ENCODE data around the gene MAFG. TPM values are rescaled to one million over a fixed set of nuclear protein-coding genes. Genes with fewer than 3 reads are reported as not detected.
"Not testable (repeated sequence)": the region's sequence is repeated elsewhere in the genome, so short reads cannot be mapped to it uniquely, and the experiment has no call there.

MAFG gene
- total RNA-seq, 2 experiments from 2014 or later: 12.4 to 14.1 TPM

- ATAC-seq (no peak), DNase-seq (no peak)
- Mint-ChIP-seq H3K9me3 (no peaks in the 10 kb centered on the region), H3K4me3 (no peak overlapping the region), H3K27me3 (no peaks in the 10 kb centered on the region), H3K27ac (no peak overlapping the region), H3K4me1 (ENCODE audit: low read depth) (peaks cover 31% of the 10 kb centered on the region), H3K36me3 (ENCODE audit: low read depth) (peaks cover 8% of the 10 kb centered on the region)
- ChIA-PET POLR2A (interaction anchor here (0.9 kb wide), 1 partner anchor 19 kb away, joined by 4 read pairs; no protein-coding TSS in a partner anchor), CTCF (no interaction called here)
- intact Hi-C loops (cut with micrococcal nuclease): no loop called here
- TF ChIP-seq, protein P1, sequence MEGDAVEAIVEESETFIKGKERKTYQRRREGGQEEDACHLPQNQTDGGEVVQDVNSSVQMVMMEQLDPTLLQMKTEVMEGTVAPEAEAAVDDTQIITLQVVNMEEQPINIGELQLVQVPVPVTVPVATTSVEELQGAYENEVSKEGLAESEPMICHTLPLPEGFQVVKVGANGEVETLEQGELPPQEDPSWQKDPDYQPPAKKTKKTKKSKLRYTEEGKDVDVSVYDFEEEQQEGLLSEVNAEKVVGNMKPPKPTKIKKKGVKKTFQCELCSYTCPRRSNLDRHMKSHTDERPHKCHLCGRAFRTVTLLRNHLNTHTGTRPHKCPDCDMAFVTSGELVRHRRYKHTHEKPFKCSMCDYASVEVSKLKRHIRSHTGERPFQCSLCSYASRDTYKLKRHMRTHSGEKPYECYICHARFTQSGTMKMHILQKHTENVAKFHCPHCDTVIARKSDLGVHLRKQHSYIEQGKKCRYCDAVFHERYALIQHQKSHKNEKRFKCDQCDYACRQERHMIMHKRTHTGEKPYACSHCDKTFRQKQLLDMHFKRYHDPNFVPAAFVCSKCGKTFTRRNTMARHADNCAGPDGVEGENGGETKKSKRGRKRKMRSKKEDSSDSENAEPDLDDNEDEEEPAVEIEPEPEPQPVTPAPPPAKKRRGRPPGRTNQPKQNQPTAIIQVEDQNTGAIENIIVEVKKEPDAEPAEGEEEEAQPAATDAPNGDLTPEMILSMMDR (IDR thresholded peaks at IDR 0.05): no peak
Observed at GRCh38 chr17:81921537-81921862, 6.0 kb downstream of the MAFG start.

- Mint-ChIP-seq H3K9me3 (no peaks in the 10 kb centered on the region), H3K27ac (no peak overlapping the region), H3K4me1 (ENCODE audit: low read depth) (peaks cover 28% of the 10 kb centered on the region), H3K36me3 (ENCODE audit: low read depth) (peaks cover 11% of the 10 kb centered on the region), H3K4me3 (no peak overlapping the region), H3K27me3 (no peaks in the 10 kb centered on the region)
- TF ChIP-seq, protein P1 (IDR thresholded peaks at IDR 0.05): no peak
- DNase-seq: no peak
- no peak for ATAC-seq
- intact Hi-C loops (cut with micrococcal nuclease): no loop called here
- ChIA-PET CTCF (no interaction called here), POLR2A (interaction anchor here (0.9 kb wide), 1 partner anchor 18 kb away, joined by 4 read pairs; no protein-coding TSS in a partner anchor)
Observed at GRCh38 chr17:81920612-81921536, 6.7 kb downstream of the MAFG start.

DNA sequence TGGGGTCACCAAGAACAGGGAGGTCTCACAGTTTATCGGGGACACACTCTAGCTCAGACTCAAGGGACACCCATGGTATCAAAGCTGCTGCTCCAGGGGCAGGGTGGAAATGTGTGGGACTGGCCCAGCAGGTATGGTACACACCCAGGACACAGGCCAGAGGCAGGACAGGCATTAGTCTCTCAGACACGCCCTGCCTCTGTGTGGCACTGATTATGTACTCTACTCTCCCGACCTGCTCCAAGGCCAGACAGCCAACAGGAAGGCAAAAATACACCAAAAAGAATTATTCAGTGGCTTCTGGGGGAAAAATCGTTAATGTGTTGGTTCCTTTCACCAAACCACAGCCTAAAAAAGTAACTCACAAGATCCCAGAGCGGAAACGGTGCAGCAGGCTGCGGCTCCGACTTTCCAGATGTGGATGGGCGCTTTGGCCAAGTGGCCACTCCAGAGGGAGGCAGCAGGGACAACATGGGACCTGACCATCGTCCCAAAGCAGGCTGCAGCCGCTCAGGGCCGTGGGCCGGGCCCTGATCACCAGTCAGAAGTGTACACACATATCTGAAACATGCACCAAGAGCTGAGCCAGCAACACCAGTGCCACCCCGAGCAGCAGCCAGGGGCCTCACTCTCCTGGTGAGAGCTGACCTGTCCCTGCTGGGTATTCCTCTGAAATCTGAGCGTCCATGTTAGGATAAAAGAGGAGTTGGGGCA, 8.5 kb downstream of the MAFG start:
- Mint-ChIP-seq H3K27me3 (no peaks in the 10 kb centered on the region), H3K4me1 (ENCODE audit: low read depth) (peaks cover 20% of the 10 kb centered on the region)
- POLR2A ChIA-PET: interaction anchor here (1.1 kb wide), 1 partner anchor 101 kb away, joined by 3 read pairs; no protein-coding TSS in a partner anchor

GRCh38 chr17:81918333-81918669, 9.2 kb downstream of the MAFG start:
- peaks cover 20% of the 10 kb centered on the region for H3K4me1 Mint-ChIP-seq (ENCODE audit: low read depth)
- DNase-seq; intact Hi-C loops (cut with micrococcal nuclease); POLR2A ChIA-PET; H3K9me3 Mint-ChIP-seq; CTCF ChIA-PET; H3K27me3 Mint-ChIP-seq: not testable (repeated sequence)
- H3K4me3 Mint-ChIP-seq: peak overlapping the region; percentile 83
- H3K36me3 Mint-ChIP-seq (ENCODE audit: low read depth): peaks cover 18% of the 10 kb centered on the region
- H3K27ac Mint-ChIP-seq: peak overlapping the region; percentile 78
- ATAC-seq: peak; percentile 37

More for the DNA sequence above, 8.5 kb downstream of the MAFG start:
- CTCF ChIA-PET: no interaction called here
- H3K36me3 Mint-ChIP-seq (ENCODE audit: low read depth): peaks cover 14% of the 10 kb centered on the region
- TF ChIP-seq, protein P1 (IDR thresholded peaks at IDR 0.05): no peak
- ATAC-seq: no peak
- no peak for DNase-seq
- intact Hi-C loops (cut with micrococcal nuclease): no loop called here
- H3K4me3 Mint-ChIP-seq: peak overlapping the region; percentile 83
- H3K9me3 Mint-ChIP-seq: no peaks in the 10 kb centered on the region
- H3K27ac Mint-ChIP-seq: peak overlapping the region; percentile 39

GRCh38 chr17:81917565-81918332, 9.8 kb downstream of the MAFG start, which contains the start of gene SIRT7:
Gene SIRT7, minus strand, starts transcription at chr17:81918176. Its CDS starts 45 bp downstream, at chr17:81918131.
- DNase-seq: peak; percentile 78
- TF ChIP-seq, protein P1 (IDR thresholded peaks at IDR 0.05): no peak
- Mint-ChIP-seq H3K4me1 (ENCODE audit: low read depth) (peaks cover 20% of the 10 kb centered on the region), H3K4me3 (peak within 1 kb of the TSS; percentile 83), H3K27me3 (no peaks in the 10 kb centered on the region), H3K27ac (peak within 1 kb of the TSS; percentile 78), H3K9me3 (no peaks in the 10 kb centered on the region), H3K36me3 (ENCODE audit: low read depth) (peaks cover 24% of the 10 kb centered on the region)
- ATAC-seq: peak; percentile 92
- intact Hi-C loops (cut with micrococcal nuclease): no loop called here
- ChIA-PET POLR2A (interaction anchor here (0.7 to 2.2 kb wide), 10 partner anchors 9 to 283 kb away, joined by 3 to 16 read pairs (median 3); partner anchors contain the start of genes ANAPC11, MAFG and NPB), CTCF (interaction anchor here (0.7 to 1.8 kb wide), 8 partner anchors 9 to 284 kb away, joined by 3 to 5 read pairs (median 4); partner anchors contain the start of genes ARHGDIA, DCXR and MAFG)
